KG1 (cell line): ENCODE results near the gene MAPK1IP1L.

Experiments used
- DNase-seq: peaks from one replicate; lab custom pipeline; 2025; lab: John Stamatoyannopoulos, UW

The MAPK1IP1L gene

DNA sequence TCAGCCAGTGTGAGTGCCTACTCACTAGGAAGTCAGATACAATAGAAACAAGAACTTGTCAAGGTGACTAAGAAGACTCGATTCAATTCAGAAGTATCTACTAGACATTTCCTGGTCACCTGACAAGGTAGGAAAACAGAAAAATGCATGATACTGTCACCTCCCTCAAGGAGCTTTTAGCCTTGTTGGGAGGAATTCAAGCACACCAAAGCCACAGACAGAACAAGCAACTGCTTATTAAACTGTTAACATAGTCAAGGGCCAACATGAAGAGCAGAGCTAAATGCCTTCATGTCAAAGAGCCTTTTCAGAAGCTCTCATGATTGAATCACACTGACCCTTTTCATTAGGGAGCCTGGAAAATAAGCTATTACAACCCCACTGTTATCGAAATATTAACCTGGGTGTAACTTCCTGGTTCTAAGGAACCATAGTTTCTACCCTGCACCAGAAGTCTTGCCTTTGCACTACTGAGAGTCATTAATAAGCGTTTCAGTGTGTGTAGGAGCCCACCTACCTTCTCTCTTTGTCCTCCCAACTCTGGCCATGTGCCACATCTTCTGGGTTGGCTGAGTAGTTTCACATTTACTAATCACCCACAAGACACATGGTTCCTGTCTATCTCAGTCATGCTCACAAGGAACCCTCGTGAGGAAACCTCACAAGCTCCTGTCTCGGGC, 46.6 kb downstream of the MAPK1IP1L start:
- no peak for DNase-seq

DNA sequence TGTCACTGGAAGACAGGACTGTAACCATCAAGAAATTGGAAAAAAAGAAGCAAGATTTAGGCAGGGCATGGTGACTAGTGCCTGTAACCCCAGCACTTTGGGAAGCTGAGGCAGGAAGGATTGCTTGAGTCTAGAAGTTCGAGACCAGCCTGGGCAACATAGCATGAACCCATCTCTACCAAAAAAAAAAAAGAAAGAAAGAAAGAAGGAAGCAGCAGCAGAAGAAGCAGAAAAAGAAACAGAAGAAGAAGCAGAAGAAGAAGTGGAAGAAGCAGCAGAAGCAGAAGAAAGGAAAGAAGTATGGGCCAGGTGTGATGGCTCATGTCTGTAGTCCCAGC, 47.1 kb downstream of the MAPK1IP1L start:
- no peak for DNase-seq

- no peak for DNase-seq
Observed at GRCh38 chr14:55099756-55100155, 48.3 kb downstream of the MAPK1IP1L start.

DNA sequence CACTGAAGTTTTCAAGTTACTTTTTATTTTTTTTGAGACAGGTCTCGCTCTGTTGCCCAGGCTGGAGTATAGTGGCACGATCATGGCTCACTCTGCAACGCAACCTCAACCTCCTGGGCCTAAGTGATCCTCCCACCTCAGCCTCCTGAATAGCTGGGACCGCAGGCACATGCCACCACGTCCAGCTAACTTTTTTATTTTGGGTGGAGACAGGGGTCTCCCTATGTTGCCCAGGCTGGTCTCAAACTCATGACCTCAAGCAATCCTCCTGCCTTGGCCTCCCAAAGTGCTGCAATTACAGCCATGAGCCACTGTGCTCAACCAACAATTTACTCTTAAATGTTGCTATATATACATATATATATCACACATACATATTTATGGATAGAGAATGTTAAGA, 50.3 kb downstream of the MAPK1IP1L start:
- no peak for DNase-seq

DNA sequence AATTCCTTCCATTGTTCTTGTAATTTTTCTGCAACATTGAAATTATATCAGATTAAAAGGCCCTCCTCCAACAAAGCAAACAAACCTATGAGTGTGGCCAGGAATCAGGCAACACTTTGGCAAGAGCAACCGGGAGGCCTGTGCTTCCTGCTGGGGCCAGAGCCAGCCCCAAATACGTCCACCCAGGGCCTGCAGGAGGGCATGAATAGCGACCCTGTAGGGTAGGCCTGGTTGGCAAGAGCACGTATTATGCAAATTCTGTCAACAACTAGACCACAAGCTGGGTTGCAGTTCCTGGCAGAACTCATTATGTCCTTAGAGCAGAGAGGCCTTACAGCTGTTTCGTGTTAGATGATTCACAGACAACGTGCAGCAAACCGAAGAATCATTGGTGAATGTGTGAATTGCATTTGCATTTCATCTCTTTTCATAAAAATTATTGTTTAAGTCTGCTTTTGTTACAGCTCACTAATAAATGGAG, 50.7 kb downstream of the MAPK1IP1L start:
- DNase-seq = peak; percentile 46

- DNase-seq = no peak
Observed at GRCh38 chr14:55103005-55103640, 51.7 kb downstream of the MAPK1IP1L start.

DNA sequence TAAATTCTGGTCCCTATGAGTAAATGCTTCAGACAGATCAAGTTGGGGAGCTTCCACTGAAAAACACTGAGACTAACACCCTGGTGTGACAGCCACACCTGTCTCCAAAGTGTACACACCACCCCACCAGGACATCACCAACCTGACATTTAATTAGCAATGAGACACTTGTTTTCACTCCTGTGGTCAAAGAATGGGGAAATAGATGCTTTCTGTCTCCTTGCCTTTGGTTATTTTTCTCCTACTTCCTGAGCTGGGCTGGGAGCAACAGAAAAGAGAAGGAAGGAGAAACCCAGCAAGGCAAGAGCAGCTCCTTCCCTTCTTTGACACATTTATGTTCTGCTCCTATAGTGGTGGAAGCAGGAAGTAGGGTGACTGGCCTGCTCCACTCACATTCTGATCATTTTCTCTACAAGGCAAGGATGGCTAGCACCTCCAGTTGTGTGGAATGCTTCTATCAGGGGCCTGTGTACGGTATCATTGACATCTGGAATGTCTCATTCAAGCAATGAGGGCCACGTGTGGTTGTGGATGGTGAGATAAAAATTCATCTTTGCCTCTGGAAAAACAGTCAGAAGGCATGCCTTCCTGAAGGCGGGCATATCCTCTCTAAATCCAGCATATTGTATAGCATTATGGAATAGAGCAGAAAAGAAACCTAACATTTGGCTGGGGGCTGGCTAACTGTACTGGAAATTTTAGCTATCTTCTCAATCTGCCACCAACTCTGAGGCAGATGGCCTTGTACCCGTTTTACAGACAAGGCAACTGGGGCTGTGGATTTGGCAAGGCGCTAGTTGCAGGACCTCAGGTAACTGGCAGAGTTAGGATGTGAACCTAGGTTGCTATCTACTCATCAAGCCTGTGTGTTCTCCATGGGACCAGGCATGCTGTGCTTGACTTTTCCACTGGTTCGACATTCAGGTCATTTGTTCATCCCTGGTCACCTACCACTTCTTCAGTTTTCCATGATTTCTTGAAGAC, 52.8 kb downstream of the MAPK1IP1L start:
- no peak for DNase-seq

DNA sequence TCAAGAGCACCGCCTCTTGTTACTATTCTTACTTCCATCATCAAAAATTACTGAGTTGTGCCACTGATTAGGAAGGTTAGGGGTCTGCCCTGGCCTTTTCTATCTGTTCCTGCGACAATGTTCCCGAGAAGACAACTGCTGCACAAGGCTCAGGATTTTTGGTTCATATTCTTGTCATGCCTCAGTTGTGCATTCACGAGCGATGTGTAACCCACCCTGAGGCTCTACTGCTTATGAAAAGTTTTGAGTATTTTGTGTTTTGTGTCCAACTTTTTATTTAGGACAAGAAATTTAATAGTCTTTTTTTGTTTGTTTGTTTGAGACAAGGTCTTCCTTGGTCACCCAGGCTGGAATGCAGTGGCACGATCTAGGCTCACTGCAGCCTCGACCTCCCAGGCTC, 54.5 kb downstream of the MAPK1IP1L start:
- no peak for DNase-seq

DNA sequence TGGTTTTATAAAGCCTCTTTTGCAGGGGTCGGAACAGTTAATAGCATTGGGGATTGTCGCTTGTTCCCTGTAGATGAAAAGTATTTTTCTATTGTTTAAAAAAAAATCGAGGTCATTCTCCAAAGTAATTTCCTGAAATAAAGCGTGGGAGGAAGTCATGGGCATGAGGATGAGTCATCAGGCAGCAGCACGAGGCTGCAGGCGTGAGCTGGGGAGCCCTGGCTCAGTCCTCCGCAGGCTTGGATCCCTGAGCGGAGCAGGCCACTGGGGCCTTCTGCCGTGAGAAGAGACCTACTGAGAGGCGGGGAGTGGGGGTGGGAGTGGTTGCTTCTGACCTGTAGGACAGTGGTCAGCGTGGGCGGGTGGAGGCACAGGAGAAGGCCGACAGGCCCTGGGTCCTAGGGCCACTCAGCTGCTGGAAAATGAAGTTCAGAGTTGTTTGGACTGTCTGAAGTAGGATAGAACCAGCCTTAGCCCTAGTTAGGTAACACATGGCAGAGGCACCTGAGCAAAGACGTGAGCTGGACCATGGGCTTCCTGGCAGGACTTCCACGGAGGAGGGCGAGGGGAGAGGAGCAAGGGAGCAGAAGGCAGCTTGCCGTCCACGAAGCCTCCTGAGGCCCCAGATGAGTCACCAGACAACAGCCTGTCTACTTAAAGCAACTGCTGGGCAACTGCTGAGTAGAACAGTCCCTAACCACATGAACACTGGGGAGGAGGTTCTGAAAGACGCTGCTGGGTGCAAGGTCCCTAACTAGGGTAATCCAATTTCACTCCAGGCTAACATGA, 56.5 kb downstream of the MAPK1IP1L start:
- DNase-seq = no peak

- no peak for DNase-seq
Observed at GRCh38 chr14:55109836-55110235, 58.4 kb downstream of the MAPK1IP1L start.

GRCh38 chr14:55111122-55111708, 59.8 kb downstream of the MAPK1IP1L start:
- DNase-seq = no peak

GRCh38 chr14:55114720-55115119, 63.3 kb downstream of the MAPK1IP1L start:
- DNase-seq = no peak

DNA sequence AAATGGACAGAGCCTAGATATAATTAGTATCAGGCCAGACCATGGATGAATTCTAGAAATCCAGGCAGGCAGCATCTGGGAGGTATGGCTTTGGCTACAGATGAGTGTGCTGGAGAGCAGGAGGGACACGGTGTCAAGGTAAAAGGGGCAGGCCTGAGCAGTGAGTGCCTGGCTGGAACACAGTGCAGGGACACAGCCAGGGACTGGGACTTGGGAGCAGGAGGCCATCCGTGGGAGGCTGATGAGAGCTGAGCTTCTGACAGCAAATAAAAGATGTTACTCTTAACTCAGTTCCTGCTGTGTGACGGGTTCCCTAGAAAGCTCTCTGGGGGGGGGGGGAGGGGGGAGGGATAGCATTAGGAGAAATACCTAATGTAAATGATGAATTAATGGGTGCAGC, 64.0 kb downstream of the MAPK1IP1L start:
- DNase-seq = no peak

DNA sequence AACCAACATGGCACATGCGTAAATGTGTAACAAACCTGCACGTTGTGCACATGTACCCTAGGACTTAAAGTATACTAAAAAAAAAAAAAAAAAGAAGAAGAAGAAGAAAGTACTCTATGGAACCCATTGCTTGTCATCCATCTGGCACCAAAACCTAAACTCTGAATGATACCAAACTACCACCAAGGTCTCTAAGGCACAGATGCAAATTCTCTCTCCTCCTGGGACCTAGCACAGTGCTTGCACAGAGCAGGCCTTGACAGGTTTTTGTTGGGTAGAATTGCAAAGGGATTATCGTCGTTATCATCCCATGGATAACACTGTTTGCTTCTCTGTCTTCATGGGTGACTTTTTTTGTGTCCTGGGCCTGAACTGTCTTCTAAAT, 64.4 kb downstream of the MAPK1IP1L start:
- DNase-seq = no peak

DNA sequence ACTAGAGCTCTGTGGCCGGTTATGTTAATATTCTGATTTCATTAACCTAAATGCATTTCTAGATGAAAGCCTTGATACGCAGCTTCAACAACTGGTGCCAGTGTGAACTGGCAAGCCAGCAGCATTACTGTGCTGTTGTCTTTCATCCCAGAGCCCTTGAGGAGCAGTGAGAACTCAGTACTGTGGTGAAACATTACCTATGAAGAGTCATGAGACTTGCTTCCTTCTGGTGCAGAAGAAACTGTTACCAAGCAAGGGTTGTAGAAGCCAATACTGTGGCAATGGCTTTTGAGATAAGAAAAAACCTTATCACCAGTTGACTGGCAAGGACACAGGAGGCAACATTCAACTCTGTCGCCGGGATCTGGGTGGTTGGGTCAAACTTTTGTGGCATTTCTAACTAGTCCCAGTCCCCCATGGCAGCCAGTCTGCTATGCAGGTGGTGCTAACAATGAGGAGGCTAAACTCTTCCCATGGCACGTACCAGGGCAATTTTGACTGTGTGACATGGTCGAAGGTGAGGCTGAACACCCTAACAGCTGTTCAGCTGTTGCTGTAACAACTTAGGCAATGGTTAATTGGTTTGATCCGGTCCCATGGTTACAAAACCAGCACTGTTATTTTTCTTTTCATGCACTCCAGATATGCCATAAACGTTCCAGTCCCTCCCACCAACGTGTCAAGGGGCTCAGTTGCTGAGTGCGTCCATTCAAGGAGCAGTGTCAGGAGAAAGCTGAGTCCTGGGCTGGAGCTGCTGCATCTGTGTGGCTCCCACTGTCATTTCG, 65.0 kb downstream of the MAPK1IP1L start:
- no peak for DNase-seq

DNA sequence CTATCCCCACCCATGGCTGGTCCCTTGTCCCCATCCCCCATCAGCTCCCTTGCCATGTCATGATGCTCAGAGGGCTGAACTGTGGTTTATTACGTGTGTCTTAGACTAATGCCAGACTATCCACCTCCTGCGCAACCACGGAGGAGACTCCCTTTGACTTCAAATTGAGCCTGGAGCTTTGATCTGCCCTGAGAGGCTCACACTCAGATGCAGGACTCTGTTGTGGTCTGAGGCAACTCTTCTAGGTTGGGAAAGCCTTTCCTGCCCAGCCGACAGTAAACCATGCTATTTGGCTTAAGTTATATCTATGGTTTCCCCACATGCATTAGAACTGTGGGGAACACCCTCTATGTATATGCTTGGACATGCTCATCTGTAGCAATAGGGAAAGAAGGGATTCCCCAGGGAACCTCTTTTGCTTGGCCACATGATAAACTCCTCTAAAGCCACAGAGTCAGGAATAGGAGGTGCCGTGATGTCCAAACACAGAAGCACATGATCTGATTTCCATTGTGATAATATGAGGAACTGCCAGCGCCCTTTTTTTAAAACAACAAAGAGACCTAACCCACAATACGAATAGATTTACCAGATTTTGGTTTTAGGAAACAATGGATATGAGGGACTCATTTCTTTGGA, 66.5 kb downstream of the MAPK1IP1L start:
- DNase-seq = no peak

GRCh38 chr14:55118761-55119160, 67.3 kb downstream of the MAPK1IP1L start:
- DNase-seq = no peak
